ENCODE measurements around the gene LDLRAD4.

LDLRAD4 gene

GRCh38 chr18:13581496-13582177, 363.1 kb downstream of the LDLRAD4 start:
- H3K27ac ChIP-seq (ENCODE audit: low read length): no peak overlapping the region
- no peaks in the 10 kb centered on the region for H3K27me3 ChIP-seq (ENCODE audit: control insufficient read depth, insufficient read depth, low read length)
- H3K9me3 ChIP-seq (ENCODE audit: control insufficient read depth, insufficient read depth, low read length): no peaks in the 10 kb centered on the region
- H3K36me3 ChIP-seq (ENCODE audit: control insufficient read depth, insufficient read depth, low read length): no peaks in the 10 kb centered on the region
- WGBS (ENCODE audit: insufficient coverage, insufficient read length): no CpG with 5 or more reads among the region's 5 CpGs
- no peak overlapping the region for H3K4me3 ChIP-seq (ENCODE audit: low read length)
- no peaks in the 10 kb centered on the region for H3K4me1 ChIP-seq (ENCODE audit: control insufficient read depth, insufficient read depth, low read length)
- no peak for DNase-seq (ENCODE audit: low read depth, low spot score)

- H3K27ac ChIP-seq (ENCODE audit: low read length): no peak overlapping the region
- no CpG with 5 or more reads among the region's 9 CpGs for WGBS (ENCODE audit: insufficient coverage, insufficient read length)
- no peak for DNase-seq (ENCODE audit: low read depth, low spot score)
- no peaks in the 10 kb centered on the region for H3K27me3 ChIP-seq (ENCODE audit: control insufficient read depth, insufficient read depth, low read length)
- no peak overlapping the region for H3K4me3 ChIP-seq (ENCODE audit: low read length)
- H3K36me3 ChIP-seq (ENCODE audit: control insufficient read depth, insufficient read depth, low read length): no peaks in the 10 kb centered on the region
- no peaks in the 10 kb centered on the region for H3K4me1 ChIP-seq (ENCODE audit: control insufficient read depth, insufficient read depth, low read length)
- H3K9me3 ChIP-seq (ENCODE audit: control insufficient read depth, insufficient read depth, low read length): no peaks in the 10 kb centered on the region
Measured at GRCh38 chr18:13582178-13582670, 363.7 kb downstream of the LDLRAD4 start.

GRCh38 chr18:13583576-13584550, 365.3 kb downstream of the LDLRAD4 start:
- no peak for DNase-seq (ENCODE audit: low read depth, low spot score)
- no CpG with 5 or more reads among the region's 27 CpGs for WGBS (ENCODE audit: insufficient coverage, insufficient read length)
- H3K4me1 ChIP-seq (ENCODE audit: control insufficient read depth, insufficient read depth, low read length): no peaks in the 10 kb centered on the region
- no peaks in the 10 kb centered on the region for H3K9me3 ChIP-seq (ENCODE audit: control insufficient read depth, insufficient read depth, low read length)
- H3K36me3 ChIP-seq (ENCODE audit: control insufficient read depth, insufficient read depth, low read length): no peaks in the 10 kb centered on the region
- no peak overlapping the region for H3K27ac ChIP-seq (ENCODE audit: low read length)
- no peaks in the 10 kb centered on the region for H3K27me3 ChIP-seq (ENCODE audit: control insufficient read depth, insufficient read depth, low read length)
- no peak overlapping the region for H3K4me3 ChIP-seq (ENCODE audit: low read length)

GRCh38 chr18:13584825-13585224, 366.3 kb downstream of the LDLRAD4 start:
- no peaks in the 10 kb centered on the region for H3K27me3 ChIP-seq (ENCODE audit: control insufficient read depth, insufficient read depth, low read length)
- no peak for DNase-seq (ENCODE audit: low read depth, low spot score)
- no CpG with 5 or more reads among the region's 11 CpGs for WGBS (ENCODE audit: insufficient coverage, insufficient read length)
- H3K4me1 ChIP-seq (ENCODE audit: control insufficient read depth, insufficient read depth, low read length): no peaks in the 10 kb centered on the region
- no peak overlapping the region for H3K4me3 ChIP-seq (ENCODE audit: low read length)
- H3K9me3 ChIP-seq (ENCODE audit: control insufficient read depth, insufficient read depth, low read length): no peaks in the 10 kb centered on the region
- no peak overlapping the region for H3K27ac ChIP-seq (ENCODE audit: low read length)
- H3K36me3 ChIP-seq (ENCODE audit: control insufficient read depth, insufficient read depth, low read length): no peaks in the 10 kb centered on the region

- WGBS (ENCODE audit: insufficient coverage, insufficient read length): no CpG with 5 or more reads among the region's 4 CpGs
- no peak for DNase-seq (ENCODE audit: low read depth, low spot score)
- no peak overlapping the region for H3K27ac ChIP-seq (ENCODE audit: low read length)
Measured at GRCh38 chr18:13585379-13586153, 367.0 kb downstream of the LDLRAD4 start.

GRCh38 chr18:13587001-13587400, 368.4 kb downstream of the LDLRAD4 start:
- WGBS (ENCODE audit: insufficient coverage, insufficient read length): no CpG with 5 or more reads among the region's 1 CpG
- no peak for DNase-seq (ENCODE audit: low read depth, low spot score)

More at GRCh38 chr18:13585379-13586153, 367.0 kb downstream of the LDLRAD4 start:
- no peaks in the 10 kb centered on the region for H3K36me3 ChIP-seq (ENCODE audit: control insufficient read depth, insufficient read depth, low read length)
- no peak overlapping the region for H3K4me3 ChIP-seq (ENCODE audit: low read length)
- no peaks in the 10 kb centered on the region for H3K4me1 ChIP-seq (ENCODE audit: control insufficient read depth, insufficient read depth, low read length)
- H3K9me3 ChIP-seq (ENCODE audit: control insufficient read depth, insufficient read depth, low read length): no peaks in the 10 kb centered on the region
- no peaks in the 10 kb centered on the region for H3K27me3 ChIP-seq (ENCODE audit: control insufficient read depth, insufficient read depth, low read length)

GRCh38 chr18:13587477-13587876, 368.9 kb downstream of the LDLRAD4 start:
- WGBS (ENCODE audit: insufficient coverage, insufficient read length): no CpG with 5 or more reads among the region's 3 CpGs
- no peak overlapping the region for H3K27ac ChIP-seq (ENCODE audit: low read length)
- DNase-seq (ENCODE audit: low read depth, low spot score): no peak

More at GRCh38 chr18:13587001-13587400, 368.4 kb downstream of the LDLRAD4 start:
- no peaks in the 10 kb centered on the region for H3K4me1 ChIP-seq (ENCODE audit: control insufficient read depth, insufficient read depth, low read length)
- no peaks in the 10 kb centered on the region for H3K36me3 ChIP-seq (ENCODE audit: control insufficient read depth, insufficient read depth, low read length)
- no peaks in the 10 kb centered on the region for H3K27me3 ChIP-seq (ENCODE audit: control insufficient read depth, insufficient read depth, low read length)
- H3K4me3 ChIP-seq (ENCODE audit: low read length): no peak overlapping the region
- H3K27ac ChIP-seq (ENCODE audit: low read length): no peak overlapping the region
- no peaks in the 10 kb centered on the region for H3K9me3 ChIP-seq (ENCODE audit: control insufficient read depth, insufficient read depth, low read length)

GRCh38 chr18:13587937-13588336, 369.4 kb downstream of the LDLRAD4 start:
- Histone ChIP-seq H3K36me3 (ENCODE audit: control insufficient read depth, insufficient read depth, low read length) (no peaks in the 10 kb centered on the region), H3K4me1 (ENCODE audit: control insufficient read depth, insufficient read depth, low read length) (no peaks in the 10 kb centered on the region), H3K9me3 (ENCODE audit: control insufficient read depth, insufficient read depth, low read length) (no peaks in the 10 kb centered on the region), H3K27me3 (ENCODE audit: control insufficient read depth, insufficient read depth, low read length) (no peaks in the 10 kb centered on the region), H3K4me3 (ENCODE audit: low read length) (no peak overlapping the region), H3K27ac (ENCODE audit: low read length) (no peak overlapping the region)
- WGBS (ENCODE audit: insufficient coverage, insufficient read length): no CpG with 5 or more reads among the region's 3 CpGs
- no peak for DNase-seq (ENCODE audit: low read depth, low spot score)

More at GRCh38 chr18:13587477-13587876, 368.9 kb downstream of the LDLRAD4 start:
- Histone ChIP-seq H3K9me3 (ENCODE audit: control insufficient read depth, insufficient read depth, low read length) (no peaks in the 10 kb centered on the region), H3K36me3 (ENCODE audit: control insufficient read depth, insufficient read depth, low read length) (no peaks in the 10 kb centered on the region), H3K27me3 (ENCODE audit: control insufficient read depth, insufficient read depth, low read length) (no peaks in the 10 kb centered on the region), H3K4me1 (ENCODE audit: control insufficient read depth, insufficient read depth, low read length) (no peaks in the 10 kb centered on the region), H3K4me3 (ENCODE audit: low read length) (no peak overlapping the region)

GRCh38 chr18:13589316-13589715, 370.8 kb downstream of the LDLRAD4 start:
- Histone ChIP-seq H3K4me1 (ENCODE audit: control insufficient read depth, insufficient read depth, low read length) (no peaks in the 10 kb centered on the region), H3K27ac (ENCODE audit: low read length) (no peak overlapping the region), H3K27me3 (ENCODE audit: control insufficient read depth, insufficient read depth, low read length) (no peaks in the 10 kb centered on the region), H3K9me3 (ENCODE audit: control insufficient read depth, insufficient read depth, low read length) (no peaks in the 10 kb centered on the region), H3K36me3 (ENCODE audit: control insufficient read depth, insufficient read depth, low read length) (no peaks in the 10 kb centered on the region), H3K4me3 (ENCODE audit: low read length) (no peak overlapping the region)
- DNase-seq (ENCODE audit: low read depth, low spot score): no peak
- WGBS (ENCODE audit: insufficient coverage, insufficient read length): no CpG with 5 or more reads among the region's 4 CpGs

- Histone ChIP-seq H3K27me3 (ENCODE audit: control insufficient read depth, insufficient read depth, low read length) (no peaks in the 10 kb centered on the region), H3K4me3 (ENCODE audit: low read length) (no peak overlapping the region), H3K36me3 (ENCODE audit: control insufficient read depth, insufficient read depth, low read length) (no peaks in the 10 kb centered on the region), H3K27ac (ENCODE audit: low read length) (no peak overlapping the region), H3K4me1 (ENCODE audit: control insufficient read depth, insufficient read depth, low read length) (no peaks in the 10 kb centered on the region), H3K9me3 (ENCODE audit: control insufficient read depth, insufficient read depth, low read length) (no peaks in the 10 kb centered on the region)
- DNase-seq (ENCODE audit: low read depth, low spot score): no peak
- 100% methylated on average over 6 of the region's 9 CpGs for WGBS (ENCODE audit: insufficient coverage, insufficient read length)
Measured at GRCh38 chr18:13589943-13590342, 371.4 kb downstream of the LDLRAD4 start.
